PC-9 (cell line): Measurements from ENCODE around the gene SMC4. TPM values are rescaled to one million over a fixed set of nuclear protein-coding genes. Genes with fewer than 3 reads are reported as not detected.

Source experiments
- BruUV-seq: library from RNA; stranded (reverse); fragments of 400-500 nt; replicated peaks from 2 replicates; lab custom pipeline; 2021; lab: Mats Ljungman, UMichigan
- CTCF ChIA-PET: fragments of 300-600 bp; sonication (Branson Sonifier 250); formaldehyde crosslinking; loops from one replicate; lab custom pipeline; 2022; ENCODE audit warnings: antibody characterized with exemption; lab: Charles Lee
- POLR2A ChIA-PET: fragments of 300-600 bp; sonication (Branson Sonifier 250); formaldehyde crosslinking; loops from one replicate; lab custom pipeline; 2022; ENCODE audit warnings: antibody characterized with exemption; ENCODE audit not compliant: unreplicated experiment; lab: Charles Lee
- DNase-seq, 2 experiments: peaks; one replicate each; pipeline versions ENCODE4 v3.0.0 to v3.0.0-alpha.2; 2015 to 2022; ENCODE audit warnings: mixed read lengths in 1 of 2
- H2AFZ ChIP-seq: fragments of 200-600 bp; sonication (generic); 2 replicates; pipeline ENCODE4 v1.8.1; 2017; ENCODE audit warnings: antibody characterized with exemption
- H3F3A ChIP-seq: fragments of 200-600 bp; sonication (generic); 2 replicates; pipeline ENCODE4 v1.8.1; 2017; ENCODE audit warnings: antibody characterized with exemption, mild to moderate bottlenecking, low read depth; ENCODE audit not compliant: insufficient read depth
- H3K27ac ChIP-seq: fragments of 200-600 bp; sonication (generic); 2 replicates; pipeline ENCODE4 v1.6.1; 2016; ENCODE audit warnings: mixed run types
- H3K27me3 ChIP-seq: fragments of 200-600 bp; sonication (generic); 2 replicates; pipeline ENCODE4 v1.6.1; 2016; ENCODE audit warnings: low read depth, mixed run types; ENCODE audit not compliant: insufficient read depth
- H3K36me3 ChIP-seq: fragments of 200-600 bp; sonication (generic); 2 replicates; pipeline ENCODE4 v1.6.1; 2016; ENCODE audit warnings: low read depth, mixed run types
- H3K4me1 ChIP-seq: fragments of 200-600 bp; sonication (generic); replicated peaks from 2 replicates; pipeline ENCODE4 v1.6.1; 2016; ENCODE audit warnings: mixed run types; ENCODE audit not compliant: insufficient read depth
- H3K4me2 ChIP-seq: fragments of 200-600 bp; sonication (generic); 2 replicates; pipeline ENCODE4 v1.6.1; 2017; ENCODE audit warnings: mixed run types
- H3K4me3 ChIP-seq: fragments of 200-600 bp; sonication (generic); 2 replicates; pipeline ENCODE4 v1.6.1; 2016; ENCODE audit warnings: mixed run types
- H3K79me2 ChIP-seq: fragments of 200-600 bp; sonication (generic); 2 replicates; pipeline ENCODE4 v1.6.1; 2017; ENCODE audit warnings: low read depth, mixed run types
- H3K9me2 ChIP-seq: fragments of 200-600 bp; sonication (generic); 2 replicates; pipeline ENCODE4 v1.8.1; 2017; ENCODE audit warnings: mild to moderate bottlenecking; ENCODE audit not compliant: insufficient read depth
- H3K9me3 ChIP-seq: fragments of 200-600 bp; sonication (generic); 2 replicates; pipeline ENCODE4 v1.8.1; 2016; ENCODE audit warnings: low read depth; ENCODE audit not compliant: insufficient read depth
- H4K20me1 ChIP-seq: fragments of 200-600 bp; sonication (generic); 2 replicates; pipeline ENCODE4 v1.8.1; 2017; ENCODE audit not compliant: insufficient read depth
- CTCF ChIP-seq: fragments of 200-600 bp; sonication (generic); conservative IDR thresholded peaks from 2 replicates; pipeline ENCODE4 v1.6.1; 2017; ENCODE audit warnings: mixed run types, antibody characterized with exemption, mild to moderate bottlenecking, moderate library complexity
- EZH2 ChIP-seq: fragments of 200-600 bp; sonication (generic); IDR thresholded peaks from 2 replicates; pipeline ENCODE4 v1.8.0; 2017; ENCODE audit warnings: antibody characterized with exemption, low read depth
- intact Hi-C: fragments of 100-400 bp; cut with micrococcal nuclease; formaldehyde crosslinking; loops from one replicate; pipeline ENCODE4 v1.10.0; 2022; ENCODE audit not compliant: unreplicated experiment
- total RNA-seq: library from RNA; stranded (reverse); gene quantifications from 2 replicates; pipeline ENCODE4 v1.2.3, GENCODE V29; 2021

Gene SMC4
- total RNA-seq, 1 experiment from 2014 or later: 181 TPM

DNA sequence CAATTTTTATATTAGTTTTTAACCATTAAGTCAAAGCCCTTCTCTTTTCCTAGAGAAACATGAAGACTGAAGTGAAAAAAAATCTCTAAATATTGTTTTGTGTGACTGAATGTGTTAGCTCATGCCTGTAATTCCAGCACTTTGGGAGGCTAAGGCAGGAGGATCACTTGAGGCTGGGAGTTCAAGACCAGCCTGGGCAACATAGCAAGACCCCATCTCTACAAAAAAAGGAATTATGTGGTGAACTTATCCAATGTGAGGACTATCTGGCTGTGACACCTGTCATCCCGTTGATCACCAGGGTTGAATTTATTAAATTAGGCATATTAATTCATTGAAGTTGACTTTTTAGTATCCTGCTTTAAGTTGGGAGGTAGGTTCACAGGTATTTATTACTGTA lies 13.0 kb downstream of the SMC4 start:
- H3K79me2 ChIP-seq: peaks cover 61% of the 10 kb centered on the region
- H3K9me3 ChIP-seq: no peaks in the 10 kb centered on the region
- no TSS peak for BruUV-seq
- peaks cover 6% of the 10 kb centered on the region for H4K20me1 ChIP-seq
- ChIA-PET POLR2A (interaction anchor here (0.6 kb wide), 1 partner anchor 1064 kb away, joined by 4 read pairs; no protein-coding TSS in a partner anchor), CTCF (no interaction called here)
- H3F3A ChIP-seq: peaks cover 73% of the 10 kb centered on the region
- intact Hi-C loops: loop anchor here (2.0 kb wide), 1 partner anchor 248 kb away; no protein-coding TSS in a partner anchor
- no peak overlapping the region for H2AFZ ChIP-seq
- 0 out of 2 replicates have a peak overlapping the region, but pooled peaks have one; percentile 18 for H3K27ac ChIP-seq
- H3K4me2 ChIP-seq: no peak overlapping the region
- no peak overlapping the region for H3K4me3 ChIP-seq
- no peaks in the 10 kb centered on the region for H3K4me1 ChIP-seq
- peaks cover 78% of the 10 kb centered on the region for H3K36me3 ChIP-seq
- no peak for DNase-seq
- H3K27me3 ChIP-seq: no peaks in the 10 kb centered on the region
- no peak for TF ChIP-seq CTCF
- no peak for TF ChIP-seq EZH2
- H3K9me2 ChIP-seq: no peaks in the 10 kb centered on the region

- Histone ChIP-seq H2AFZ (no peak overlapping the region), H3K79me2 (peaks cover 48% of the 10 kb centered on the region), H3K4me2 (no peak overlapping the region), H3K4me1 (no peaks in the 10 kb centered on the region), H3K9me3 (no peaks in the 10 kb centered on the region), H3K27me3 (no peaks in the 10 kb centered on the region), H3K36me3 (peaks cover 80% of the 10 kb centered on the region), H4K20me1 (peaks cover 6% of the 10 kb centered on the region), H3K9me2 (no peaks in the 10 kb centered on the region), H3K27ac (no peak overlapping the region), H3K4me3 (no peak overlapping the region), H3F3A (peaks cover 65% of the 10 kb centered on the region)
- POLR2A ChIA-PET: no interaction called here
- peak; percentile 61 to 67 for DNase-seq
- BruUV-seq: no TSS peak
- CTCF ChIA-PET: interaction anchor here (0.7 to 0.9 kb wide), 4 partner anchors 12 to 1165 kb away, joined by 3 to 9 read pairs (median 4); no protein-coding TSS in a partner anchor
- TF ChIP-seq EZH2 (no peak), CTCF (peak; percentile 94)
- intact Hi-C loops: loop anchor here (1.0 to 2.0 kb wide), 3 partner anchors 249 to 1150 kb away; no protein-coding TSS in a partner anchor
Observed at GRCh38 chr3:160413613-160414248, 14.3 kb downstream of the SMC4 start.

DNA sequence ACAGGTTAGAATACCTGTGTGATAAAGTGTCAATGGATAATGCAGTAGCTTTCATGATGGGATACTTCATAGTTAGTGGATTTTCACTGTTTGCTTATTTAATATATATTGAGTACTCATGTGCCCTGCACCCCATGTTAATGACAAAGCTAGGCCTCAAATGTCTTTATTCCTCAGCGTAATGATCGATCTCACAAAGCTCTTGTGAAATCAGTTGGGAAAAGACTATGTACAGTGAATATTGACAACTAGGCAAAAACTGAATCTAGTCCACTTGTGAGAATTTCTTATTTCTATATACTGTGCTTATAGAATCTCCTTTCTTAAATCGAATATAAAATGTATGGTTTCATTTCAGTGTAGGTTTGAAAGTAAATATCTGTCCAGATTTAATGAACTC lies 17.9 kb downstream of the SMC4 start:
- intact Hi-C loops: loop anchor here (5.0 kb wide), 2 partner anchors 95 to 530 kb away; no protein-coding TSS in a partner anchor
- BruUV-seq: no TSS peak
- TF ChIP-seq CTCF (no peak), EZH2 (no peak)

More for the DNA sequence above, 17.9 kb downstream of the SMC4 start:
- Histone ChIP-seq H3K36me3 (peaks cover 80% of the 10 kb centered on the region), H3K4me3 (no peak overlapping the region), H3K9me3 (no peaks in the 10 kb centered on the region), H3K27ac (no peak overlapping the region), H3K79me2 (peaks cover 34% of the 10 kb centered on the region), H3K4me1 (no peaks in the 10 kb centered on the region), H3K27me3 (no peaks in the 10 kb centered on the region), H2AFZ (no peak overlapping the region), H3K9me2 (no peaks in the 10 kb centered on the region), H4K20me1 (peaks cover 5% of the 10 kb centered on the region; the same call in 1 of the 2 replicates), H3F3A (peaks cover 40% of the 10 kb centered on the region), H3K4me2 (no peak overlapping the region)
- ChIA-PET CTCF (no interaction called here), POLR2A (no interaction called here)
- no peak for DNase-seq
